ENCODE measurements around the gene OSBPL5.

- no peak for TF ChIP-seq EZH2phosphoT487 (IDR thresholded peaks at IDR 0.05; ENCODE audit: low read depth)
- no peak for TF ChIP-seq CTCF (IDR thresholded peaks at IDR 0.05; ENCODE audit: low read depth, low read length)
Measured at GRCh38 chr11:3195251-3196160, 30.4 kb upstream of the OSBPL5 start.
